PFSK-1 (cell line): ENCODE data around the gene IL3.

ENCODE experiments used
- POLR2AphosphoS5 ChIP-seq: IDR thresholded peaks from 2 replicates; pipeline ENCODE4 v1.6.1; 2012; ENCODE audit warnings: low read depth, mild to moderate bottlenecking, control low read depth, low read length, moderate library complexity
- SIN3A ChIP-seq: IDR thresholded peaks from 2 replicates; pipeline ENCODE4 v1.6.1; 2012; ENCODE audit warnings: mild to moderate bottlenecking, low read length, moderate library complexity, borderline replicate concordance; ENCODE audit not compliant: insufficient read depth
- TAF1 ChIP-seq: IDR thresholded peaks from 2 replicates; pipeline ENCODE4 v1.6.1; 2012; ENCODE audit warnings: low read length, control low read depth, borderline replicate concordance; ENCODE audit not compliant: insufficient read depth

DNA sequence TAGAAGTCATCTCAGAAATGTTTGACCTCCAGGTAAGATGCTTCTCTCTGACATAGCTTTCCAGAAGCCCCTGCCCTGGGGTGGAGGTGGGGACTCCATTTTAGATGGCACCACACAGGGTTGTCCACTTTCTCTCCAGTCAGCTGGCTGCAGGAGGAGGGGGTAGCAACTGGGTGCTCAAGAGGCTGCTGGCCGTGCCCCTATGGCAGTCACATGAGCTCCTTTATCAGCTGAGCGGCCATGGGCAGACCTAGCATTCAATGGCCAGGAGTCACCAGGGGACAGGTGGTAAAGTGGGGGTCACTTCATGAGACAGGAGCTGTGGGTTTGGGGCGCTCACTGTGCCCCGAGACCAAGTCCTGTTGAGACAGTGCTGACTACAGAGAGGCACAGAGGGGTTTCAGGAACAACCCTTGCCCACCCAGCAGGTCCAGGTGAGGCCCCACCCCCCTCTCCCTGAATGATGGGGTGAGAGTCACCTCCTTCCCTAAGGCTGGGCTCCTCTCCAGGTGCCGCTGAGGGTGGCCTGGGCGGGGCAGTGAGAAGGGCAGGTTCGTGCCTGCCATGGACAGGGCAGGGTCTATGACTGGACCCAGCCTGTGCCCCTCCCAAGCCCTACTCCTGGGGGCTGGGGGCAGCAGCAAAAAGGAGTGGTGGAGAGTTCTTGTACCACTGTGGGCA lies 13.8 kb downstream of the IL3 start:
- TF ChIP-seq TAF1 (no peak), POLR2AphosphoS5 (no peak), SIN3A (no peak)
